ENCODE results near the gene IL15.

DNA sequence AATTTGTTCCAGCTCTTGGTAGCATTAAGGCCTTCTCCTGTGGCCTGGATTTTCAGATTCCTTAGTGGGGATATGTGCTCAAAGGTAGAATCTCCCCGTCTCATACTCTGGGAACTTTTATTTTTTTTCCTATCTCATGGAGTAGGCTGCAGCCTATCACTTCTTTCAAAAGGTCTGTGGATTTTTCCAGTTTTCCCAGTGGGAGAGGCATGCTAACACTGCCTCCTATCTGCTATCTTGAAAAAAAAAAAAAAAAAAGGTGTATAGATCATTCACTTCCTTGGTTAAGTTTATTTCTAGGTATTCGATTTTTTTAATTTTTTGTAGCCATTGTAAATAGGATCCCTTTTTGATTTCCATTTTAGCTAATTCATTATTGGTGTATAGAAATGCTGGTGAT is 67.1 kb downstream of the IL15 start:
- no peak for TF ChIP-seq GRHL2 (CRISPR knock-in tag; IDR thresholded peaks at IDR 0.05; ENCODE audit: insufficient replicate concordance, severe bottlenecking)
- TF ChIP-seq, protein P1, sequence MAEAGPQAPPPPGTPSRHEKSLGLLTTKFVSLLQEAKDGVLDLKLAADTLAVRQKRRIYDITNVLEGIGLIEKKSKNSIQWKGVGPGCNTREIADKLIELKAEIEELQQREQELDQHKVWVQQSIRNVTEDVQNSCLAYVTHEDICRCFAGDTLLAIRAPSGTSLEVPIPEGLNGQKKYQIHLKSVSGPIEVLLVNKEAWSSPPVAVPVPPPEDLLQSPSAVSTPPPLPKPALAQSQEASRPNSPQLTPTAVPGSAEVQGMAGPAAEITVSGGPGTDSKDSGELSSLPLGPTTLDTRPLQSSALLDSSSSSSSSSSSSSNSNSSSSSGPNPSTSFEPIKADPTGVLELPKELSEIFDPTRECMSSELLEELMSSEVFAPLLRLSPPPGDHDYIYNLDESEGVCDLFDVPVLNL (CRISPR knock-in tag; IDR thresholded peaks at IDR 0.05; ENCODE audit: borderline replicate concordance, low read depth): no peak
- TF ChIP-seq, protein P2, sequence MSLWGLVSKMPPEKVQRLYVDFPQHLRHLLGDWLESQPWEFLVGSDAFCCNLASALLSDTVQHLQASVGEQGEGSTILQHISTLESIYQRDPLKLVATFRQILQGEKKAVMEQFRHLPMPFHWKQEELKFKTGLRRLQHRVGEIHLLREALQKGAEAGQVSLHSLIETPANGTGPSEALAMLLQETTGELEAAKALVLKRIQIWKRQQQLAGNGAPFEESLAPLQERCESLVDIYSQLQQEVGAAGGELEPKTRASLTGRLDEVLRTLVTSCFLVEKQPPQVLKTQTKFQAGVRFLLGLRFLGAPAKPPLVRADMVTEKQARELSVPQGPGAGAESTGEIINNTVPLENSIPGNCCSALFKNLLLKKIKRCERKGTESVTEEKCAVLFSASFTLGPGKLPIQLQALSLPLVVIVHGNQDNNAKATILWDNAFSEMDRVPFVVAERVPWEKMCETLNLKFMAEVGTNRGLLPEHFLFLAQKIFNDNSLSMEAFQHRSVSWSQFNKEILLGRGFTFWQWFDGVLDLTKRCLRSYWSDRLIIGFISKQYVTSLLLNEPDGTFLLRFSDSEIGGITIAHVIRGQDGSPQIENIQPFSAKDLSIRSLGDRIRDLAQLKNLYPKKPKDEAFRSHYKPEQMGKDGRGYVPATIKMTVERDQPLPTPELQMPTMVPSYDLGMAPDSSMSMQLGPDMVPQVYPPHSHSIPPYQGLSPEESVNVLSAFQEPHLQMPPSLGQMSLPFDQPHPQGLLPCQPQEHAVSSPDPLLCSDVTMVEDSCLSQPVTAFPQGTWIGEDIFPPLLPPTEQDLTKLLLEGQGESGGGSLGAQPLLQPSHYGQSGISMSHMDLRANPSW (CRISPR knock-in tag; conservative IDR thresholded peaks at IDR 0.05; ENCODE audit: low read depth): no peak
- TF ChIP-seq, protein P3, sequence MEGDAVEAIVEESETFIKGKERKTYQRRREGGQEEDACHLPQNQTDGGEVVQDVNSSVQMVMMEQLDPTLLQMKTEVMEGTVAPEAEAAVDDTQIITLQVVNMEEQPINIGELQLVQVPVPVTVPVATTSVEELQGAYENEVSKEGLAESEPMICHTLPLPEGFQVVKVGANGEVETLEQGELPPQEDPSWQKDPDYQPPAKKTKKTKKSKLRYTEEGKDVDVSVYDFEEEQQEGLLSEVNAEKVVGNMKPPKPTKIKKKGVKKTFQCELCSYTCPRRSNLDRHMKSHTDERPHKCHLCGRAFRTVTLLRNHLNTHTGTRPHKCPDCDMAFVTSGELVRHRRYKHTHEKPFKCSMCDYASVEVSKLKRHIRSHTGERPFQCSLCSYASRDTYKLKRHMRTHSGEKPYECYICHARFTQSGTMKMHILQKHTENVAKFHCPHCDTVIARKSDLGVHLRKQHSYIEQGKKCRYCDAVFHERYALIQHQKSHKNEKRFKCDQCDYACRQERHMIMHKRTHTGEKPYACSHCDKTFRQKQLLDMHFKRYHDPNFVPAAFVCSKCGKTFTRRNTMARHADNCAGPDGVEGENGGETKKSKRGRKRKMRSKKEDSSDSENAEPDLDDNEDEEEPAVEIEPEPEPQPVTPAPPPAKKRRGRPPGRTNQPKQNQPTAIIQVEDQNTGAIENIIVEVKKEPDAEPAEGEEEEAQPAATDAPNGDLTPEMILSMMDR (IDR thresholded peaks at IDR 0.05): no peak
